Astrocyte of the spinal cord (primary cell): ENCODE measurements around the gene CWC27.

ENCODE experiments used
- DNase-seq: peaks from one replicate; pipeline ENCODE4 v3.0.0; 2011; ENCODE audit warnings: low read depth, low spot score
- H3K4me3 ChIP-seq: 2 replicates; pipeline ENCODE4 v1.5.1; 2011; ENCODE audit warnings: low read depth, mild to moderate bottlenecking, low read length, moderate library complexity
- in situ Hi-C: cut with HindIII; loops from 2 replicates; pipeline ENCODE4 v1.10.0; 2017; ENCODE audit warnings: low sequenced_read_pairs
- TF ChIP-seq, protein P1 (sequence below): IDR thresholded peaks from 2 replicates; pipeline ENCODE4 v1.5.1; 2012; ENCODE audit warnings: low read depth, mild to moderate bottlenecking, low read length, inconsistent platforms

CWC27 gene

DNA sequence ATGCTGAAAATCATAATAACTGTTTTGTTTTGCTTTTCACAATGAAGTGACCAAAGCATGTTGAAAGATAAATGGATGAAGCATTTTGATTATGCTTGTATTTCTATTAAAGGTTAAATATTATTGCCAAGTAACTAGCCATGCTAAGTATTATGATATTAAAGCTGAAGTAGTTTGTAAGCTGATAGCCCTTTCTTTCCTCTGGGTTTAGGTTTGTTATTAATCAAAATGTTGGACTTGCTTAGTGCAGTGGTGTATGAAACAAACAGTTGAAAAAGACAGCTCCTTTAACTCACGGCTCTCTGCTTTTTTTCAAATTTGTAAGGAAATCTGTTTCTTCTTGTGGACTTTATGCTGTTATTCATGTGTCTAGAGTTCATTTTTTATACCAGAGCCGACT lies 246.0 kb downstream of the CWC27 start:
- in situ Hi-C loops = no loop called here
- TF ChIP-seq, protein P1, sequence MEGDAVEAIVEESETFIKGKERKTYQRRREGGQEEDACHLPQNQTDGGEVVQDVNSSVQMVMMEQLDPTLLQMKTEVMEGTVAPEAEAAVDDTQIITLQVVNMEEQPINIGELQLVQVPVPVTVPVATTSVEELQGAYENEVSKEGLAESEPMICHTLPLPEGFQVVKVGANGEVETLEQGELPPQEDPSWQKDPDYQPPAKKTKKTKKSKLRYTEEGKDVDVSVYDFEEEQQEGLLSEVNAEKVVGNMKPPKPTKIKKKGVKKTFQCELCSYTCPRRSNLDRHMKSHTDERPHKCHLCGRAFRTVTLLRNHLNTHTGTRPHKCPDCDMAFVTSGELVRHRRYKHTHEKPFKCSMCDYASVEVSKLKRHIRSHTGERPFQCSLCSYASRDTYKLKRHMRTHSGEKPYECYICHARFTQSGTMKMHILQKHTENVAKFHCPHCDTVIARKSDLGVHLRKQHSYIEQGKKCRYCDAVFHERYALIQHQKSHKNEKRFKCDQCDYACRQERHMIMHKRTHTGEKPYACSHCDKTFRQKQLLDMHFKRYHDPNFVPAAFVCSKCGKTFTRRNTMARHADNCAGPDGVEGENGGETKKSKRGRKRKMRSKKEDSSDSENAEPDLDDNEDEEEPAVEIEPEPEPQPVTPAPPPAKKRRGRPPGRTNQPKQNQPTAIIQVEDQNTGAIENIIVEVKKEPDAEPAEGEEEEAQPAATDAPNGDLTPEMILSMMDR = no peak
- DNase-seq = no peak
- no peak overlapping the region for H3K4me3 ChIP-seq

DNA sequence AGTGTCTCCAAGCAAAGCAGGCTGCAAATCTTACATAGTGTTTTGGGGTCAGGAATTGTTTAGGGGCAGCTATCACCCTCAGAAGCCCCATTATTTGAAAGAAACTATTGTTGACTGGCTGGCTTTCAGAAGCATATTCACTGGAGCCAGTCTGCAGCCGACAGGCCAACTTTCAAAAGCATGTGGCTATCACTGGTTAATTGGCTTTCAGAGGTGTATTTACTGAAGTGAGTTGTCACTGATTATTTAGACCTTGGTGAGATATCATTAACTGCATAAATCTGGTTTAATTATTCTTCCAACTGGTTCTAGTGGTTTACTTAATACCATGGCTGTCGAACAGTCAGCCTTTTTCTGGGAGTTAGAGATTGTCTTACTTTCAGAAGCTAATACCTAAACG lies 247.0 kb downstream of the CWC27 start:
- H3K4me3 ChIP-seq = no peak overlapping the region
- in situ Hi-C loops = no loop called here
- DNase-seq = no peak
- TF ChIP-seq, protein P1 = no peak

GRCh38 chr5:65017636-65018035 lies 248.9 kb downstream of the CWC27 start:
- in situ Hi-C loops = no loop called here
- no peak overlapping the region for H3K4me3 ChIP-seq
- TF ChIP-seq, protein P1 = no peak
- peak; percentile 81 for DNase-seq

DNA sequence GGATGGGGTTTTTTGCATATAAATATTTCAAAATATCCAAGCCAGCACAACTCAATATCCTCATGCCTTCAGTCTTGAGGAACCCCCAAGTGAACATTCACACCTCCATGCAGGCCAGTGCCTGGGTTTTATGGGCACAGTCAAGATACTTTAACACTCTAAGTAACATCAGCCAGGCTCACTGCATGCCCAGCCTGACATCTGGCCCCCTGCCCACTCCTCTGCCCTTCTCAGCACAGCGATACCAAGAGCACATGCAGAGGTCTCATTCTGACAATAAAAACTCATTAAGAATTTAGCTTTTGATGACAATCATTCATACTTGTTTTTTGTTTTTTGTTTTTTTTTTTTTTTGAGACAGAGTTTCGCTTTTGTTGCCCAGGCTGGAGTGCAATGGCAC lies 250.0 kb downstream of the CWC27 start:
- no peak for DNase-seq
- in situ Hi-C loops = no loop called here
- H3K4me3 ChIP-seq = no peak overlapping the region
- TF ChIP-seq, protein P1 = no peak

GRCh38 chr5:65020492-65020891 lies 251.8 kb downstream of the CWC27 start:
- in situ Hi-C loops = no loop called here
- peak; percentile 81 for DNase-seq
- H3K4me3 ChIP-seq = no peak overlapping the region
- TF ChIP-seq, protein P1 = no peak

GRCh38 chr5:65021527-65022226 lies 252.9 kb downstream of the CWC27 start:
- DNase-seq = no peak
- TF ChIP-seq, protein P1 = no peak
- in situ Hi-C loops = no loop called here

GRCh38 chr5:65022932-65023331 lies 254.2 kb downstream of the CWC27 start:
- H3K4me3 ChIP-seq = no peak overlapping the region
- TF ChIP-seq, protein P1 = no peak
- in situ Hi-C loops = no loop called here
- no peak for DNase-seq

More at GRCh38 chr5:65021527-65022226, 252.9 kb downstream of the CWC27 start:
- no peak overlapping the region for H3K4me3 ChIP-seq
